Measurements from ENCODE around the gene EXOC3L2.

DNA sequence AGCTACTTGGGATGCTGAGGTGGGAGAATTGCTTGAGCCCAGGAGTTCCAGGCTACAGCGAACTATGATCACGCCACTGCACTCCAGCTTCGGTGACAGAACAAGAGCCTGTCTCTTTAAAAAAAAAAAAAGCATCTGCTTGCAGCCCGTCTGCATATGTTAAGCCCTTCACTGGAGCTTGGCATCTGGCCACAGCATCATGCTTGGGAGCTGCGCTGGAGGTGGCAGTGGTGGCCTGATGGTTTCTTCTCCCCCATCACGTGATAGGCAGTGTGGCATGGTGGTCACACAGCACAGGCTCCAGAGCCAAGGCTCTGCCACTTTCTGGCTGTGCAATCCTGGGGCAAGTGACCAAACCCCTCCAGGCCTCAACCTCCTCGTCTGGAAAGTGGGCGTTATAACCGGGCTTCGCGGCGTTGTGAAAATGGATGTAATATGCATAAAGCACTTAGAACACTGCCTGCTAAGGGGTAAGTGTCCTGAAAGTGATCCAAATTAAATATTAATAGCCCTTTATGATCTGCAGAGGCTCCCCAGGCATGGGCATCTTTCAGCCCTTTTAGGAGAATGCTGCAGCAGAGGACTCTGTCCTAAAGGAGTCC, 30.3 kb upstream of the EXOC3L2 start:
- TF ChIP-seq GATA2 (IDR thresholded peaks at IDR 0.05; ENCODE audit: low read depth, low read length) = no peak
- no peak for TF ChIP-seq GATA3 (IDR thresholded peaks at IDR 0.05; ENCODE audit: low read depth, low read length)
